Bladder microvascular endothelial cell (primary cell): ENCODE data around the gene MPPED2. TPM values are rescaled to one million over a fixed set of nuclear protein-coding genes. Genes with fewer than 3 reads are reported as not detected.

ENCODE experiments used
- total RNA-seq: library from RNA; depleted of rRNA; stranded (reverse); fragments of >200 nt; gene quantifications from 2 replicates; pipeline ENCODE4 v1.2.3, GENCODE V29; 2014

The MPPED2 gene, protein sequence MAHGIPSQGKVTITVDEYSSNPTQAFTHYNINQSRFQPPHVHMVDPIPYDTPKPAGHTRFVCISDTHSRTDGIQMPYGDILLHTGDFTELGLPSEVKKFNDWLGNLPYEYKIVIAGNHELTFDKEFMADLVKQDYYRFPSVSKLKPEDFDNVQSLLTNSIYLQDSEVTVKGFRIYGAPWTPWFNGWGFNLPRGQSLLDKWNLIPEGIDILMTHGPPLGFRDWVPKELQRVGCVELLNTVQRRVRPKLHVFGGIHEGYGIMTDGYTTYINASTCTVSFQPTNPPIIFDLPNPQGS
- total RNA-seq, result 0.31 TPM in 1 of 2 replicates, not detected in the other

DNA sequence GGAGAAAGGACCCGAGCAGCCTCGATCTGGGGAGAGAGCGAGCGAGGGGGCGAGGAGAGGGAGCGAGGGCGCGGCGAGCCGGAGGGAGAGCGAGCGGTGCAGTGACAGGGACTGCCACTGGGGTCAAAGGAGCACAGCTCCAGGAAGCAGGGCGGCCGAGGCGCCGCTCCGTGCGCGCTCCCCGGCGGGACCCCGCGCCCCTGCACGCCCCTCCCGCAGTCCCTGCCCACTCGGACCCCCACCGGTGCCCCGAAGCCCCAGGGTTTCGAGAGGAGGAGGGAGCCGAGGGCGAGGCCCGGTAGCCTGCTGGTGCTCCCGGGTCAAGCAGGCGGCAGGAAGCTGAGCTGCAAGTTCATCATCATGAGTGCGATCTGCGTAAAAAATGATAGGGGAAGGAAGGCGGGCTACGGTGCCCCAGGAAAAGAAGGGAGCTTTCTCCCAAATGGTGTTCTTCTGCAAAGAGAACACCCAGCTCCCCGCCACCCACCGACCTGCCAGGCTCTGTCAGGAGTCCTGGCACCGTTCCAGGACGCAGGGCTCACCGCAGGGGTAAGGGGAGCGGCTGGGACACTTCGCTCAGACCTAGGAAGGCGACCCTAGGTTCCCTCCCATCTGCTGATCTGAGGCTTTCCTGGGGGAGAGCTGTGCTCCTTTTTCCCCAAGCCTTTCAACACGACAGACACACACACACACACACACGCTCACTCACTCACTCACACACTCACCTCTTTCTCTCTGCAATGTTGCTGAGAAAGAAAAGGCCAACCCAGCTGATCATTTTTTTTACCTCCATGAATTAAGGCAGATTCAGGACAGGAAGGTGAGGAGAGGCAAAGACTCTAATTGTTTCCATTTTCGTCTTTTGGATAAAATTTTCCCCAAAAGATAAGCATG, at the start of gene MPPED2:
Gene MPPED2, minus strand, starts transcription at position 103 of the 894 bp plus-strand sequence. CDS start 5,980 bp downstream, outside the sequence.

